ENCODE results near the gene VDAC1.

VDAC1 gene

DNA sequence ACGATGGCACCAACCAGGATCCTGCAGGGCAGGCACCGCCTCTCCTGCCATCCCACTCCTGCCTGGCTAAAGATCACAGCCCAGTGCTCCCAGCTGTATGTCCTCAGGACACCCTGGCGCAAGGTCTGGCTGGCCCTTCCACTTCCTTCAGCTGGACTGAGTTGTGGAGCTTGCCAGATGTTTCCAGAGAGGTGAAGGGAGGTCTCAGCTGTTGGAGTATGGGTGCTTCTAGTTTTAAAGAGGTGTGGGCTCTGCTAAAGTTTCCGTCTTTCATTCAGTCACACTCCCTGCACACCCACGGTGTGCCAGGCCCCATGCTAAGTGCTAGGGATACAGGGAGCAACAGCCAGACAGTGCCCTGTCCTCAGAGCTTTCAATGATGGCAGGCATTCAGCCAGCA is 70.5 kb downstream of the VDAC1 start:
- DNase-seq (ENCODE audit: low read depth) = no peak
- H3K4me3 ChIP-seq (ENCODE audit: low read depth, low read length) = no peak overlapping the region
- TF ChIP-seq, protein P1, sequence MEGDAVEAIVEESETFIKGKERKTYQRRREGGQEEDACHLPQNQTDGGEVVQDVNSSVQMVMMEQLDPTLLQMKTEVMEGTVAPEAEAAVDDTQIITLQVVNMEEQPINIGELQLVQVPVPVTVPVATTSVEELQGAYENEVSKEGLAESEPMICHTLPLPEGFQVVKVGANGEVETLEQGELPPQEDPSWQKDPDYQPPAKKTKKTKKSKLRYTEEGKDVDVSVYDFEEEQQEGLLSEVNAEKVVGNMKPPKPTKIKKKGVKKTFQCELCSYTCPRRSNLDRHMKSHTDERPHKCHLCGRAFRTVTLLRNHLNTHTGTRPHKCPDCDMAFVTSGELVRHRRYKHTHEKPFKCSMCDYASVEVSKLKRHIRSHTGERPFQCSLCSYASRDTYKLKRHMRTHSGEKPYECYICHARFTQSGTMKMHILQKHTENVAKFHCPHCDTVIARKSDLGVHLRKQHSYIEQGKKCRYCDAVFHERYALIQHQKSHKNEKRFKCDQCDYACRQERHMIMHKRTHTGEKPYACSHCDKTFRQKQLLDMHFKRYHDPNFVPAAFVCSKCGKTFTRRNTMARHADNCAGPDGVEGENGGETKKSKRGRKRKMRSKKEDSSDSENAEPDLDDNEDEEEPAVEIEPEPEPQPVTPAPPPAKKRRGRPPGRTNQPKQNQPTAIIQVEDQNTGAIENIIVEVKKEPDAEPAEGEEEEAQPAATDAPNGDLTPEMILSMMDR (conservative IDR thresholded peaks at IDR 0.05; ENCODE audit: low read depth, low read length) = no peak

DNA sequence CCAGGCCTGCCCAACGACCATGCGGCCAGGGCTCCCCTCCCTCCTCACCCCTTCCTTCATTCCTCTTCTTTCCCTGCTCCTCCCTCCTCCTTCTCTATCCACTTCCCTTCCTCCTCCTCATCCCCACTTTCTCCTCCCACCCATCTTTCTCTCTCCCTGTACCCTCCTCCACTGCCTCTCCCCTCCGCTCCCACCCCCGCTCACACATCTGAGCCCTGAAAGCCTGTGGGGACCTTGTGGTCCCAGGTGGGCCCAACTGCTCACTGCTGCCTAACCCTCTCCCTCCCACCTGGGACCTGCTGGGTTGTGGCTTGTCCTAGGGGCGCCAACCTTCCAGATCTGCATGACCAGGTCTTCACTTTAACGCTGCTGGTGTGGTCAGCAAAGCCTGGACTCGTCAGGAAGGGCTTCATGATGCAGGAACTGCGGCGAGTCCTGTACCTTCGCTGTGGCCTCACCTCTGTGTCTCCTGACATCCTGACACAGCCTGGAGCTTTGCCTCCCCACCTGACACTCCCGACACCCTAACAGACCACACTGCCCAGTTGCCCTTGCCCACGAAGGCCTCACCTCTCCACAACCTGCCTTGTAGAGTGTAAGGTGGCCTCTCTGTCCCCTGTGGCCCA is 71.0 kb downstream of the VDAC1 start:
- TF ChIP-seq, protein P1 (conservative IDR thresholded peaks at IDR 0.05; ENCODE audit: low read depth, low read length) = no peak
- DNase-seq (ENCODE audit: low read depth) = no peak
- H3K4me3 ChIP-seq (ENCODE audit: low read depth, low read length) = no peak overlapping the region

DNA sequence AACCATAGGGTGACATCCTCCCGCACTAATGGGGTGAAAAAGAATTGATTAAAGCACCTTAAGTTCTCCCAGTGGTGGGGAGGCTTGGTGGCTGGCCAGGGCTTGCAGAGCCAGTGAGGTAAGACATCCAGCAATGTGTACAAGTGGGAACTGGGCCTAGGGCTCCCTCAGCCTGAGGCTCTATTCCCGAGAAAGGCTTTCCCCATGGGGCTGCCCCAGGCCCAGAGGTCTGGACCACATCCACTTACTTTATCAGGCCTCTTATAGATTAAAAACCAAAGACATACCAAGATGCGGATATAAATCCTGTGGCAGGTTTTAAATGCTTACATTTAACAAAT is 71.6 kb downstream of the VDAC1 start:
- H3K4me3 ChIP-seq (ENCODE audit: low read depth, low read length) = no peak overlapping the region

DNA sequence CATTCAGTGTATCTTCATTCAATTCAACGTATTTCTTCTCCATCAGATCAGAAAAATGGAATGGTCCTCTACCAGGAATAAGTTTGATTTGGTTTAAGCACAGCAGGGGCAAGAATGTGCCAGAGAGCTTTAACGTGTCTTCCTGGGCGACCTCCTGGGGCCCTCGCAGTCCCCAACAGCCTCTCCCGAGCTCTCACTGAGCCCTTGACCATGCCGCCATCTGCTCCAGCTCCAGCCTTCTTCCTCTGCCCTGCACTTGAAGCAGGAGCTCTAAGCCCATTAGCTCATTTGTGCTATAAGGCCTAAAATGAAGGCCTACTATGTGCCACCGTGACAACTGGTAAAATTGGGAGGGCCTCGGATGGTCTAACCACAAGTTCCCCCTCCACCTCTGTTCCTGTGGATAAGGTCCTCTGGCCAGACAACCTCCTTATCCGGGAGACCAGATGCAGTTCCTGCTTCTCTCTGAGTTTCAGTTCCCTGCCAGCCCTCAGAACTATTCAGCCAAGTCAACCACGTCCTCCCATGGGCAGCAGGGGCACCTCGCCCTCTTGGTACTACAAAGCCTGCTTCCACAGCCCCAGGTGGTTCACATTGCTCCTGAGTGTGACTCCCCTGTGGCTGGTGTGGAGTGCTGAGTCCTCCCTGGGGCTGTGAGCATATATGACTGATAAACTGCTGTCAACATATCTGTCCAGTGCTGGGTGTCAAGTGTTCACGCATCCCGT is 72.2 kb downstream of the VDAC1 start:
- TF ChIP-seq, protein P1 (conservative IDR thresholded peaks at IDR 0.05; ENCODE audit: low read depth, low read length) = no peak
- DNase-seq (ENCODE audit: low read depth) = no peak
- no peak overlapping the region for H3K4me3 ChIP-seq (ENCODE audit: low read depth, low read length)

More for the DNA sequence above, 71.6 kb downstream of the VDAC1 start:
- TF ChIP-seq, protein P1 (conservative IDR thresholded peaks at IDR 0.05; ENCODE audit: low read depth, low read length) = no peak
- DNase-seq (ENCODE audit: low read depth) = no peak

DNA sequence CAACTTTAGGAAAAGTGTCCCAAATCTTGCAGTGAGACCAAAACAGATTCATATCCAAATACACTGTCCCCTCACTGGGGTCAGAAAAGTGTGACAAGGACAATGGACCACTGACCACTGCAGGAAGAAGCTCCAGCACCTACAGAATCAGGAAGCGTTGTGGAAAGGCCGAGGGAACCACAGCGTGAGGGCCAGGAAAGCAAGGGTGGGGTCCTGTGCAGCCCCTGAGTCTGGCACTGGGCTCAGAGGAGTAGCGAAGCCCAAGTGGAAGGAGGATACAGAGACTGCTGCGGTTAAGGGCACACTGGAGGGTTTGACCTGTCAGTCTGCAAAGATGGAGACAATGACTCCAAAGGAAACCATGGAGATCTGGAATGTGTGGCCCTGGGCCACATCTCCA is 73.2 kb downstream of the VDAC1 start:
- no peak overlapping the region for H3K4me3 ChIP-seq (ENCODE audit: low read depth, low read length)
- TF ChIP-seq, protein P1 (conservative IDR thresholded peaks at IDR 0.05; ENCODE audit: low read depth, low read length) = no peak
- no peak for DNase-seq (ENCODE audit: low read depth)

DNA sequence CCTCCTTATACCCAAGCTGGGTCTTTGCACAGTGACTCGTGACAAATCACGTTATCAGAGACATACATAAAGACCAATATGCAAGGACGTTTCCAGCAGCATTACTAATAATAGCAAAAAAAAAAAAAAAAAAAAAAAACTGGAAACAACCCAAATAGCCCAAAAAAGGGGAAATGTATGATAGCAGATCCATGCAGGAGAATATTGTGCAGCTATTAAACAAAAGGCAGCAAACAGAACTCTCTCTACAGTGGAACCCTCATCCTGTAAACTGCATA is 74.0 kb downstream of the VDAC1 start:
- no peak for DNase-seq (ENCODE audit: low read depth)
- H3K4me3 ChIP-seq (ENCODE audit: low read depth, low read length) = no peak overlapping the region
- TF ChIP-seq, protein P1 (conservative IDR thresholded peaks at IDR 0.05; ENCODE audit: low read depth, low read length) = no peak
